Osteoblast (primary cell): ENCODE results near the gene B3GNT5. TPM values are rescaled to one million over a fixed set of nuclear protein-coding genes. Genes with fewer than 3 reads are reported as not detected.

ENCODE experiments used
- DNase-seq: peaks from one replicate; pipeline ENCODE4 v3.0.0; 2011; ENCODE audit warnings: low spot score, mixed read lengths; ENCODE audit not compliant: insufficient read length; ENCODE audit errors: missing footprints
- H2AFZ ChIP-seq: 2 replicates; pipeline ENCODE4 v1.6.0; 2011; ENCODE audit warnings: mild to moderate bottlenecking, low read length
- H3K27ac ChIP-seq: 2 replicates; pipeline ENCODE4 v1.5.1; 2011; ENCODE audit warnings: mild to moderate bottlenecking, low read depth, low read length, moderate library complexity
- H3K27me3 ChIP-seq: 2 replicates; pipeline ENCODE4 v1.6.0; 2012; ENCODE audit warnings: mild to moderate bottlenecking, control low read depth, inconsistent platforms, low read length, moderate library complexity; ENCODE audit not compliant: insufficient read depth
- H3K36me3 ChIP-seq: 2 replicates; pipeline ENCODE4 v1.5.1; 2011; ENCODE audit warnings: mild to moderate bottlenecking, low read length, control low read depth, moderate library complexity; ENCODE audit not compliant: insufficient read depth
- H3K4me1 ChIP-seq: 2 replicates; pipeline ENCODE4 v1.5.1; 2011; ENCODE audit warnings: mild to moderate bottlenecking, low read length, control low read depth, moderate library complexity; ENCODE audit not compliant: insufficient read depth
- H3K4me2 ChIP-seq: 2 replicates; pipeline ENCODE4 v1.6.0; 2011; ENCODE audit warnings: mild to moderate bottlenecking, low read length; ENCODE audit not compliant: insufficient read depth
- H3K4me3 ChIP-seq: fragments of 200-600 bp; sonication (generic); 3 replicates; pipeline ENCODE4 v1.5.1; 2012; ENCODE audit warnings: mild to moderate bottlenecking, low read length, inconsistent platforms; ENCODE audit not compliant: insufficient read depth
- H3K79me2 ChIP-seq: 2 replicates; pipeline ENCODE4 v1.6.0; 2012; ENCODE audit warnings: mild to moderate bottlenecking, low read length, control low read depth, inconsistent platforms; ENCODE audit not compliant: insufficient read depth
- H3K9me3 ChIP-seq: 2 replicates; pipeline ENCODE4 v1.5.1; 2011; ENCODE audit warnings: low read depth, low read length, control low read depth
- H4K20me1 ChIP-seq: 2 replicates; pipeline ENCODE4 v1.6.0; 2012; ENCODE audit warnings: mild to moderate bottlenecking, low read length, control low read depth; ENCODE audit not compliant: insufficient read depth
- CTCF ChIP-seq: IDR thresholded peaks from 2 replicates; pipeline ENCODE4 v1.5.1; 2011; ENCODE audit warnings: mild to moderate bottlenecking, low read depth, low read length, moderate library complexity; ENCODE audit errors: extremely low read depth
- total RNA-seq: library from RNA; depleted of rRNA; stranded (reverse); fragments of >200 nt; gene quantifications from 2 replicates; pipeline ENCODE4 v1.2.3, GENCODE V29; 2012

The B3GNT5 gene
- total RNA-seq, 1 donor = 0.36 TPM

DNA sequence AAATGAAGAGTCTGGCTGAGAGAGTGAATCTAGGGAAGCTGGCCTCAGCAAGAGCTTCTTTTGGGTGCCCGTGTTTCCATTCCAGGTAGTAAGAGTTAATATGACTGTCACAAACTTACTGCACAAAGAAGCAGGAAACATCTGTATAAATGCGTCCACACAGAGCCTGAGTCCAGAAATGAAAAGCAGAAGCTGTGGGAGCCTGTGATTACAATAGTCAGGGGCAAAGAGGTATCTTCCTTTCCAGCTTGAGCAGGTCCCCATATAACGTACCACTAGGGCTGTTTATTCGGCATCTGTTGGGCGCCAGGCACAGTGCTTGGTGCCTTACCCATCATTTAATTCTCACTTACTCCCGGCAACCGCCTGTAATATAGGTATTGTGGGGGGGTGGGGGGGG lies 40.5 kb upstream of the B3GNT5 start:
- Histone ChIP-seq H3K4me3 (no peak overlapping the region), H3K9me3 (no peaks in the 10 kb centered on the region), H3K79me2 (no peaks in the 10 kb centered on the region), H3K4me2 (no peak overlapping the region), H3K27ac (no peak overlapping the region), H3K27me3 (no peaks in the 10 kb centered on the region), H3K4me1 (no peaks in the 10 kb centered on the region), H4K20me1 (no peaks in the 10 kb centered on the region), H2AFZ (no peak overlapping the region), H3K36me3 (no peaks in the 10 kb centered on the region)
- no peak for TF ChIP-seq CTCF
- DNase-seq = no peak

DNA sequence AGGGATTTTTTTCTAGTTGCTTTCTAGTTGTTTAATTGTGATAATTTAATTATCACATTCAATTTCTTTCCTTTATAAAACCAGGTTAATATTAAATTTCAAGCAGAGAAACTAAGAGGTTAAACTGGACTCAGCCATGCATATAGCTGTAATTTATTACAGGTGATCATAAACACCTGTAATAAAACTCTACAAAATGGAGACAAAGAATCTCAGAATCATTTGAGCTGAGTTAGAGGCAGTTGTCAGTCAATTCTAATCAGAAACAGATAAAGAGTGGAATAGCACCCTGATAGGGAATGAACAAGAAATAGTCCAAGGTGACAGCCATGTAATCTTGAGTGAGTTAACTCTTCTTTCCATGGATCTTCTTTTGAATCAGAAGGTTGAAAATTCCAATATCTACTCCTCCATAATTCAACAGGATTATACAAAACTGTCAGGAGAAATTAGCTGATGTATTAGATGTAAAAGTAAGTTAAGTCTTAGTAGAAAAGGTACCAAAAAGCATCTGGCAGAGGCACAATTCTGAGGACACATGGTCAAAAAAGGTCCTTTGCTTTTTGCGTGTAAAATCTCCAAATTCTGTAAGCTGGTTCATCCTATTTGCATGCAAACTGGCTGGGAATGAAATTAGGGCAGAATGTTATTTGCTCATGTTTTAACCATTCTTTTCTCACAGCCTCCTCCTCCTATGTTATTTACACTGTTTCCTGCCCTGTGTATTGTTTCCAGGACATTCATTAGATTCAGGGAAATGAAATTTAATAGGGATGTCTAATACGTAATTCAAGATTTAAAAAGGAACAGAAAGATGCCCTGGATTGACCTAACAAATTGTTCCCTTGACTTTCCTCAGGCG lies 39.4 kb upstream of the B3GNT5 start:
- H3K4me1 ChIP-seq = no peaks in the 10 kb centered on the region
- no peak overlapping the region for H2AFZ ChIP-seq
- no peak overlapping the region for H3K27ac ChIP-seq
- no peak for DNase-seq
- H3K79me2 ChIP-seq = no peaks in the 10 kb centered on the region
- no peak overlapping the region for H3K4me3 ChIP-seq
- TF ChIP-seq CTCF = no peak
- no peak overlapping the region for H3K4me2 ChIP-seq
- no peaks in the 10 kb centered on the region for H3K9me3 ChIP-seq
- H3K36me3 ChIP-seq = no peaks in the 10 kb centered on the region
- no peaks in the 10 kb centered on the region for H3K27me3 ChIP-seq
- H4K20me1 ChIP-seq = no peaks in the 10 kb centered on the region

GRCh38 chr3:183214277-183214612 lies 38.8 kb upstream of the B3GNT5 start:
- Histone ChIP-seq H2AFZ (no peak overlapping the region), H3K9me3 (no peaks in the 10 kb centered on the region), H3K36me3 (no peaks in the 10 kb centered on the region), H4K20me1 (no peaks in the 10 kb centered on the region), H3K27me3 (no peaks in the 10 kb centered on the region), H3K4me3 (no peak overlapping the region), H3K79me2 (no peaks in the 10 kb centered on the region), H3K27ac (no peak overlapping the region), H3K4me2 (no peak overlapping the region), H3K4me1 (no peaks in the 10 kb centered on the region)
- no peak for DNase-seq
- TF ChIP-seq CTCF = no peak

- Histone ChIP-seq H3K4me2 (no peak overlapping the region), H3K79me2 (no peaks in the 10 kb centered on the region), H3K27me3 (no peaks in the 10 kb centered on the region), H3K27ac (no peak overlapping the region), H3K4me3 (no peak overlapping the region), H3K4me1 (no peaks in the 10 kb centered on the region), H3K36me3 (no peaks in the 10 kb centered on the region), H4K20me1 (no peaks in the 10 kb centered on the region), H3K9me3 (no peaks in the 10 kb centered on the region), H2AFZ (no peak overlapping the region)
- DNase-seq = no peak
- no peak for TF ChIP-seq CTCF
Observed at GRCh38 chr3:183215591-183216202, 37.4 kb upstream of the B3GNT5 start.
